Suprapubic skin (tissue), 4 donors: ENCODE results near the gene SOWAHA. TPM values are rescaled to one million over a fixed set of nuclear protein-coding genes. Genes with fewer than 3 reads are reported as not detected.

ENCODE experiments used
- DNase-seq, 2 donors: peaks; one replicate each; pipeline ENCODE4 v3.0.0-alpha.2; 2019; ENCODE audit warnings: low spot score in 2 of 2
- H3K27ac ChIP-seq: fragments of 200-600 bp; sonication (generic); one replicate; pipeline ENCODE4 v1.5.1; 2019
- H3K27me3 ChIP-seq: fragments of 200-600 bp; sonication (generic); one replicate; pipeline ENCODE4 v1.5.1; 2019
- H3K36me3 ChIP-seq: fragments of 200-600 bp; sonication (generic); one replicate; pipeline ENCODE4 v1.5.1; 2019
- H3K4me1 ChIP-seq: fragments of 200-600 bp; sonication (generic); one replicate; pipeline ENCODE4 v1.5.1; 2019
- H3K4me3 ChIP-seq: fragments of 200-600 bp; sonication (generic); one replicate; pipeline ENCODE4 v1.5.1; 2019; ENCODE audit warnings: mild to moderate bottlenecking
- H3K9me3 ChIP-seq: fragments of 200-600 bp; sonication (generic); one replicate; pipeline ENCODE4 v1.5.1; 2019
- EP300 ChIP-seq: sonication (generic); formaldehyde crosslinking; IDR thresholded peaks from one replicate; pipeline ENCODE4 v1.6.1; 2017; ENCODE audit warnings: antibody characterized with exemption
- POLR2A ChIP-seq, 2 donors: fragments of 450-650 bp; IDR thresholded peaks; one replicate each; pipeline ENCODE4 v1.6.1; 2017; ENCODE audit warnings: antibody characterized with exemption in 2 of 2, mild to moderate bottlenecking in 2 of 2, moderate library complexity in 2 of 2
- POLR2AphosphoS5 ChIP-seq, 3 donors: sonication (generic); formaldehyde crosslinking; IDR thresholded peaks; one replicate each; pipeline ENCODE4 v1.6.1; 2017; ENCODE audit warnings: antibody characterized with exemption in 3 of 3
- WGBS: methylation state at CpG from one replicate; pipeline ENCODE4 v1.1.5; 2018; 5-methylcytosine and 5-hydroxymethylcytosine counted together
- total RNA-seq, 4 donors: library from RNA; depleted of rRNA; stranded (reverse); fragments of >200 nt; gene quantifications; one replicate each; pipeline ENCODE4 v1.1.0, GENCODE V29; 2016
- TF ChIP-seq, protein P1 (sequence below), 2 donors: fragments of 200-600 bp in 1 of 2; fragments of 450-650 bp in 1 of 2; sonication (generic) in 1 of 2; IDR thresholded peaks; one replicate each; pipeline ENCODE4 v1.5.1; 2016 to 2019; ENCODE audit warnings: antibody characterized with exemption in 2 of 2, mild to moderate bottlenecking in 1 of 2, moderate library complexity in 1 of 2

SOWAHA gene
- total RNA-seq, 4 donors from 2014 or later: 0.23 to 0.93 (median 0.48) TPM; not detected in 1

DNA sequence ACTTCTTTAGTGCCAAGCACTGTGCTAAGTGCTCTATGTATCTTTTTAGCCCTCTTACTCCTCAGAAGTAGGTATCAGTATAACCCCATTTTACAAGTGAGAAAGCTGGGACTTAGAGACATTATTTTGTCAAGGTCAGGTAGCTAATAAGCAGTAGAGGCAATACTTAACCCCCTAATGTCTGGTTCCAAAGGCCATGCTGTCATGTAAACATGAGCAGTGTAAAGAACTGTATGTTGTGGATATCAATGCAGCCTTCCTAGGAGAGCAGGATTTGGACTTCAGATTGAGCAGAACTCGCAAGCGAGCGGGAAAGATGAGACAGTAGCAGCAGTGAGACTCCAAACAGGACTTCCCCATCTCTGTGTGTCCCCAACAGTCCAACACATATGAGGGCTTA lies 21.0 kb downstream of the SOWAHA start:
- peaks cover 4% of the 10 kb centered on the region for H3K27me3 ChIP-seq
- H3K9me3 ChIP-seq: no peaks in the 10 kb centered on the region
- WGBS: 96% methylated on average over 3 of the region's 3 CpGs
- H3K4me1 ChIP-seq: peaks cover 18% of the 10 kb centered on the region
- DNase-seq: no peak
- no peaks in the 10 kb centered on the region for H3K36me3 ChIP-seq
- H3K4me3 ChIP-seq: no peak overlapping the region
- TF ChIP-seq EP300 (no peak), POLR2A (IDR thresholded peaks at IDR 0.05) (no peak), POLR2AphosphoS5 (IDR thresholded peaks at IDR 0.05) (no peak)
- TF ChIP-seq, protein P1, sequence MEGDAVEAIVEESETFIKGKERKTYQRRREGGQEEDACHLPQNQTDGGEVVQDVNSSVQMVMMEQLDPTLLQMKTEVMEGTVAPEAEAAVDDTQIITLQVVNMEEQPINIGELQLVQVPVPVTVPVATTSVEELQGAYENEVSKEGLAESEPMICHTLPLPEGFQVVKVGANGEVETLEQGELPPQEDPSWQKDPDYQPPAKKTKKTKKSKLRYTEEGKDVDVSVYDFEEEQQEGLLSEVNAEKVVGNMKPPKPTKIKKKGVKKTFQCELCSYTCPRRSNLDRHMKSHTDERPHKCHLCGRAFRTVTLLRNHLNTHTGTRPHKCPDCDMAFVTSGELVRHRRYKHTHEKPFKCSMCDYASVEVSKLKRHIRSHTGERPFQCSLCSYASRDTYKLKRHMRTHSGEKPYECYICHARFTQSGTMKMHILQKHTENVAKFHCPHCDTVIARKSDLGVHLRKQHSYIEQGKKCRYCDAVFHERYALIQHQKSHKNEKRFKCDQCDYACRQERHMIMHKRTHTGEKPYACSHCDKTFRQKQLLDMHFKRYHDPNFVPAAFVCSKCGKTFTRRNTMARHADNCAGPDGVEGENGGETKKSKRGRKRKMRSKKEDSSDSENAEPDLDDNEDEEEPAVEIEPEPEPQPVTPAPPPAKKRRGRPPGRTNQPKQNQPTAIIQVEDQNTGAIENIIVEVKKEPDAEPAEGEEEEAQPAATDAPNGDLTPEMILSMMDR (IDR thresholded peaks at IDR 0.05): no peak
- no peak overlapping the region for H3K27ac ChIP-seq

DNA sequence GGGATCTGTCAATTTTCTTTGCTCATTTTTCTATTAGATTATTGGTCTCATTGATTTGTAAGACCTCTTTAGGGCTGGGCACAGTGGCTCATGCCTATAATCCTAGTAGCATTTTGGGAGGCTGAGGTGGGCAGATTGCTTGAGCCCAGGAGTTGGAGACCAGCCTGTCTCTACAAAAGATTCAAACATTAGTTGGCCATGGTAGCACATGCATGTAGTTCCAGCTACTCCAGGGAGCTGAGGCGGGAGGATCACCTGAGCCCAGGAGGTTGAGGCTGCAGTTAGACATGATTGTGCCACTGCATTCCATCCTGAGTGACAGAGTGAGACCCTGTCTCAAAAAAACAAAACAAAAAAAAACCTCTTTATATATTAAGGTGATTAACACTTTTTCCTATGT lies 23.8 kb downstream of the SOWAHA start:
- Histone ChIP-seq H3K27me3 (no peaks in the 10 kb centered on the region), H3K4me1 (peaks cover 18% of the 10 kb centered on the region), H3K36me3 (no peaks in the 10 kb centered on the region), H3K4me3 (no peak overlapping the region), H3K27ac (no peak overlapping the region), H3K9me3 (no peaks in the 10 kb centered on the region)
- 89% methylated on average over 1 of the region's 1 CpG for WGBS
- TF ChIP-seq POLR2A (IDR thresholded peaks at IDR 0.05) (no peak), POLR2AphosphoS5 (IDR thresholded peaks at IDR 0.05) (no peak), EP300 (no peak)
- TF ChIP-seq, protein P1 (IDR thresholded peaks at IDR 0.05): no peak
- no peak for DNase-seq

DNA sequence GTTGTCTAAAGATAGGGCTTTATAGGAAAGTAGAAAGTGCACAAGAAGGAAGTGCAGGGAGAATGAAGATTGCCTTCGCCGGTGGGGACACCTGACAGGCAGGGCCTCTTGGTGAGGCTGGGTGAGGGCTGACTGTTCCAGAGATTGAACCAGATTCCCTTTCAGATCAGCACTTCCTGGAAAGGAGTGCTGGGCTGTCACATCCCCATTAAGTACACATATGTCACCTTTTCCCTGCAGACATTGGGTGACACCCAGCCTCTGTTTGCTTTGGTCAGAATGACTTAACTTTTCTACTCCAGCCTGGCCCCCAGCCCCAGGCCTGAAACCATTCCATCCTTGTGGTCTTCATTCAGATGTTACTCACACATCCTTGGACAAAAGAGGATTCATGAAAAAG lies 24.8 kb downstream of the SOWAHA start:
- Histone ChIP-seq H3K9me3 (no peaks in the 10 kb centered on the region), H3K36me3 (no peaks in the 10 kb centered on the region), H3K27ac (no peak overlapping the region), H3K4me1 (peaks cover 18% of the 10 kb centered on the region), H3K27me3 (no peaks in the 10 kb centered on the region), H3K4me3 (no peak overlapping the region)
- no peak for DNase-seq
- TF ChIP-seq POLR2A (IDR thresholded peaks at IDR 0.05) (no peak), POLR2AphosphoS5 (IDR thresholded peaks at IDR 0.05) (no peak), EP300 (no peak)
- TF ChIP-seq, protein P1 (IDR thresholded peaks at IDR 0.05): no peak
- WGBS: 62% methylated on average over 2 of the region's 2 CpGs

DNA sequence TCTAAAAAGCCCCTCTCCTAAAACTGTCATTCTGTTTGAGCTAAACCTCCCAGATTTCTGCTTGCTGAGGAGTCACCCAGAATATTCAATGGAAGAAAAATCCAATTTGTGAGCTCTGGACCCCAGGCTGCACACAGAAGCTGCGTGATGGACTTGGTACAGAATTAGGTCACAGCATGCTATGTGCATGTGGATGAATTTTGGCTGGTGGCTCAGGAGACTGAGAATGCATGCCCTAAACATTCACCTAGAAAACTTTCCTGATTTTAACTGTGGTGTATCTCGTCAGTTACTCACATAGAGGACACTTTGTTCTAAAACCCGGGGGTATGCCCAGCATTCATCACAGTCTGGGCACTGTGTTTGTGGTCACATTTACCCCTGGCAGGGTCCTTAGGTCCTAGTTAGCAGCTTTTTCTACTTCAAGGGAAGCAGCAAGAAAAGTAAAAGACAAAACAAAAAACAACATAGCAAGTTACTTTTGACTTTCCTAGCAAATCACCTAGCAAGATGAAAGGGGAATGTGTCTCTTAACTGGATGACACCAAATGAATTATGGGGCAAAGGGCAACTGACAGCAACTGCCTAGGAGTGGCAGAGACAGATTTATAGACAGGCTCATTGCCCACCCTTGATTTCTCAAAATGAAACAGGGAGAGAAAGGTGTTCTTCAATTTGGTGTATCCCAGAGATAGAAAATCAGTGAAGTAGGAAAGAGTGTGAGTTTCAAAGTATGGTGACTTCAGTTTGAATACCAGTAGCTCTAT lies 25.6 kb downstream of the SOWAHA start:
- WGBS: 63% methylated on average over 3 of the region's 3 CpGs
- no peak for DNase-seq
- H3K36me3 ChIP-seq: no peaks in the 10 kb centered on the region

More for the DNA sequence above, 25.6 kb downstream of the SOWAHA start:
- no peaks in the 10 kb centered on the region for H3K27me3 ChIP-seq
- peaks cover 18% of the 10 kb centered on the region for H3K4me1 ChIP-seq
- no peak overlapping the region for H3K4me3 ChIP-seq
- peak overlapping the region; percentile 64 for H3K27ac ChIP-seq
- no peaks in the 10 kb centered on the region for H3K9me3 ChIP-seq
- no peak for TF ChIP-seq POLR2AphosphoS5 (IDR thresholded peaks at IDR 0.05)
- TF ChIP-seq, protein P1 (IDR thresholded peaks at IDR 0.05): no peak
- TF ChIP-seq POLR2A (IDR thresholded peaks at IDR 0.05): no peak
- TF ChIP-seq EP300: no peak
